ENCODE data around the gene SPAG4. TPM values are rescaled to one million over a fixed set of nuclear protein-coding genes. Genes with fewer than 3 reads are reported as not detected.

Gene SPAG4
- total RNA-seq, 1 donor from 2014 or later, result 1.9 TPM

DNA sequence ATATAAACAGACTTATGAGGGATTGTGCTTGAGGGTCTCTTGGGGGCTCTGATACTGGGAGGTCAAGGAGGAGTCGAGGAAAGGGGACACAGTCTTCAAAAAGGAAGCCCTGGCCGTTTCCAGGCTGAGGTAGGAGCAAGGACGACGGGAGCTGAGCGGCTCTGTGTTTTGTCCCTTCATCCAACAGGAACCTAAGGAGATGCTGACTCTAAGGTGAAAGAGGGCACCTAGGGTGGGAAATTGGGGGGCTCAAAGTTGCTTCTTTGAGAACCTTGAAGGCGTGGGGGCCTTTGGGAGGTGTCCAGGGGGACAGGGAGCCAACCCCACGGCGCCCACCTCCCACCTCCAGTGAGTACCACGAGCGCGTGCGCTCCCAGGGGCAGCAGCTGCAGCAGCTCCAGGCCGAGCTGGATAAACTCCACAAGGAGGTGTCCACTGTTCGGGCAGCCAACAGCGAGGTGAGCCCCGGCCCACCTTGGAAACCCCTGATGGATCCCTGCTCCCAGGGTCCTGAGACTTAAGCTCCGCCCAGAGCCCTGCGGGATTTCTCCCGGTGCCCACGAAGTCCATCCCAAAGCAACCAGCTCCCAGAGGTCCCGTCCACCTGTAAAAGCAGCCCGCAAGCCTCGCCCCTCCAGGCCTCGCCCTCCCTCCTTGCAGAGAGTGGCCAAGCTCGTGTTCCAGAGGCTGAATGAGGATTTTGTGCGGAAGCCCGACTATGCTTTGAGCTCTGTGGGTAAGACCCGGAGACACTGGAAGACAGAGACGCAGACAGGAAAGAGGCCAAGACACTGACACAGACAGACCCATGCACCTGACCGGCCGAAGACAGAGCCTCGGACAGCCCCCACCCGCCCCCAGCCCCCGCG lies 2.9 kb downstream of the SPAG4 start:
- Mint-ChIP-seq H3K4me1 (ENCODE audit: unreplicated experiment) (peaks cover 34% of the 10 kb centered on the region), H3K27me3 (ENCODE audit: unreplicated experiment) (no peaks in the 10 kb centered on the region), H3K4me3 (ENCODE audit: unreplicated experiment) (peak overlapping the region; percentile 75), H3K27ac (ENCODE audit: unreplicated experiment) (no peak overlapping the region), H3K9me3 (ENCODE audit: unreplicated experiment) (no peaks in the 10 kb centered on the region), H3K36me3 (ENCODE audit: unreplicated experiment) (peaks cover 3% of the 10 kb centered on the region)
- no peak for DNase-seq (ENCODE audit: extremely low spot score, unreplicated experiment)
- TF ChIP-seq, protein P1, sequence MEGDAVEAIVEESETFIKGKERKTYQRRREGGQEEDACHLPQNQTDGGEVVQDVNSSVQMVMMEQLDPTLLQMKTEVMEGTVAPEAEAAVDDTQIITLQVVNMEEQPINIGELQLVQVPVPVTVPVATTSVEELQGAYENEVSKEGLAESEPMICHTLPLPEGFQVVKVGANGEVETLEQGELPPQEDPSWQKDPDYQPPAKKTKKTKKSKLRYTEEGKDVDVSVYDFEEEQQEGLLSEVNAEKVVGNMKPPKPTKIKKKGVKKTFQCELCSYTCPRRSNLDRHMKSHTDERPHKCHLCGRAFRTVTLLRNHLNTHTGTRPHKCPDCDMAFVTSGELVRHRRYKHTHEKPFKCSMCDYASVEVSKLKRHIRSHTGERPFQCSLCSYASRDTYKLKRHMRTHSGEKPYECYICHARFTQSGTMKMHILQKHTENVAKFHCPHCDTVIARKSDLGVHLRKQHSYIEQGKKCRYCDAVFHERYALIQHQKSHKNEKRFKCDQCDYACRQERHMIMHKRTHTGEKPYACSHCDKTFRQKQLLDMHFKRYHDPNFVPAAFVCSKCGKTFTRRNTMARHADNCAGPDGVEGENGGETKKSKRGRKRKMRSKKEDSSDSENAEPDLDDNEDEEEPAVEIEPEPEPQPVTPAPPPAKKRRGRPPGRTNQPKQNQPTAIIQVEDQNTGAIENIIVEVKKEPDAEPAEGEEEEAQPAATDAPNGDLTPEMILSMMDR (IDR thresholded peaks at IDR 0.05), result no peak

DNA sequence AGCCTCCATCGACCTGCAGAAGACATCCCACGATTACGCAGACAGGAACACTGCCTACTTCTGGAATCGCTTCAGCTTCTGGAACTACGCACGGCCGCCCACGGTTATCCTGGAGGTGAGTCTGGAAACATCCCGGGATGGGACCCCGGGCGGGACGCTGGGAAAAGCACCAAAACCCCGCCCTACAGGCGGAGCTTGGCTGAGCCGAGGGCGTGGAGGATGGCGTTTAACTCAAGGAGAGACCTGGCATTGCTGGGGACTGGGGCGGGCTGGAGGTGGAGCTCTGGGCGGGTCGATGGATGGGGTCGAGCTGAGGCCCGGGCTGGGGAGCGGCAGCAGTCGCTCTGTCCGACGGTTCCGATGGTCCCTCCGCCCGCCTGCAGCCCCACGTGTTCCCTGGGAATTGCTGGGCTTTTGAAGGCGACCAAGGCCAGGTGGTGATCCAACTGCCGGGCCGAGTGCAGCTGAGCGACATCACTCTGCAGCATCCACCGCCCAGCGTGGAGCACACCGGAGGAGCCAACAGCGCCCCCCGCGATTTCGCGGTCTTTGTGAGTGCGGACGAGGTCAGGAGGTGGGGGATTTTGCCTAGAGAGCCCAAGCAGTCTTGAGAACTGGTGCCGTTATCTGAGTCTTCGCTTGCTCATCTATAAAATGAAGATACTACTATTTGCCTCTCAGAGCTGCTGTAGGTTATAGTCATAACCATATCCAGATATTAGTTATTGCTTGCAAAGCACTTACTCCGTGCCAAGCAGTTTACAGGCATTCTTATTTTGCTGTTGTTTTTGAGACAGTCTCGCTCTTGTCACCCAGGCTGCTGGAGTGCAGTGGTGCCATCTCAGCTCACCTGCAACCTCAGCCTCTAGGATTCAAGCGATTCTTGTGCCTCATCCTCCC lies 3.8 kb downstream of the SPAG4 start:
- Mint-ChIP-seq H3K27ac (ENCODE audit: unreplicated experiment) (no peak overlapping the region), H3K9me3 (ENCODE audit: unreplicated experiment) (no peaks in the 10 kb centered on the region), H3K4me3 (ENCODE audit: unreplicated experiment) (peak overlapping the region; percentile 75), H3K36me3 (ENCODE audit: unreplicated experiment) (peaks cover 3% of the 10 kb centered on the region), H3K27me3 (ENCODE audit: unreplicated experiment) (no peaks in the 10 kb centered on the region), H3K4me1 (ENCODE audit: unreplicated experiment) (peaks cover 34% of the 10 kb centered on the region)
- DNase-seq (ENCODE audit: extremely low spot score, unreplicated experiment), result no peak
- TF ChIP-seq, protein P1 (IDR thresholded peaks at IDR 0.05), result peak; percentile 45

DNA sequence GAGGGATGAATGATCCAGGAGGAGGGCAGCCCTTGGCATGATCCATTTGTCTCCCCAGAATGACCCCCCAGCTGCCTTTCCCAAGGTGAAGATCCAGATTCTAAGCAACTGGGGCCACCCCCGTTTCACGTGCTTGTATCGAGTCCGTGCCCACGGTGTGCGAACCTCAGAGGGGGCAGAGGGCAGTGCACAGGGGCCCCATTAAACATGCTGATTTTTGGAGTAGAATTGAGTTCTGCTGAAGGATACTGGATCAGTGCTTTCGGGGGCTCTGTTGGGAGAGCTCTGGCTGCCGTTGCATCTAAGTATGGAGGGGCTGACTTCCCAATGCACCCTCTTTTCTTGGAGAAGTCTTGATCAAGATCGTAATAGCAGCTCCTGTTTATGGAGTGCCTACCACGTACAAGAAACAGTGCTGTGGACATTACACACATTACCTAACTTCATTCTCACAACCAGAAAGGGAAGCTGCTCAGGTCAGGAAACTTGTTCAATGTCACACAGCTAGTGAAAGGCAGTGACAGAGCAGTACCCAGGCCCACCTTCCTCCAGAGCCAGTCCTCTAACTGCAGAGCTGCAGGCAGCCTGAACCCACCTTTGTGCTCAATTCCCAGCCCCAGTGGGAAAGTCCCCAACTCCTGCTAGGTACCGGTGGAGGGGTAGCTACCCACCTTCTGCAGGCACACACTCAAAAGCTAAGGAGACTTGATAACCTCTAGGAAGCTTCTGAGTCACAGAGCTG lies 5.4 kb downstream of the SPAG4 start:
- Mint-ChIP-seq H3K9me3 (ENCODE audit: unreplicated experiment) (no peaks in the 10 kb centered on the region), H3K4me3 (ENCODE audit: unreplicated experiment) (no peak overlapping the region), H3K36me3 (ENCODE audit: unreplicated experiment) (peaks cover 12% of the 10 kb centered on the region), H3K27ac (ENCODE audit: unreplicated experiment) (no peak overlapping the region), H3K4me1 (ENCODE audit: unreplicated experiment) (peaks cover 31% of the 10 kb centered on the region), H3K27me3 (ENCODE audit: unreplicated experiment) (no peaks in the 10 kb centered on the region)
- TF ChIP-seq, protein P1 (IDR thresholded peaks at IDR 0.05), result no peak
- no peak for DNase-seq (ENCODE audit: extremely low spot score, unreplicated experiment)

DNA sequence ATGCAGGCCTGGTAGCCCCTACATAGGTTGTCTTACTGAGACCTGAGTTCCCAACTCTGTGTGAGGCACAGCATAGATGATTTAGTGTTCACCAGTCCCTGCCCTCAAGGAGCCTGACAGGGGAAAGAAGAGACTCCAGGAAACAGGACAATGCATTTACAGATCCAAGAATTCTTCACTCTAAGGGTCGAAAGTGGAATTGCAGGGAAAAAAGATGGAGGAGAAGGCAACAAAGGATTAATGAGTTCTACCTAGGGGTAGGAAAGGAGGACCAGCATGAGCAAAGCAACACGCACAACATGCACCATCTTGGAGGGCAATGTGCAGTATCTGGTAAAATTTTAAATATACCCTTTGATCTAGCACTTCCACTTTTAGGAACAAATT lies 5.9 kb downstream of the SPAG4 start:
- no peak for DNase-seq (ENCODE audit: extremely low spot score, unreplicated experiment)

More for the DNA sequence above, 5.9 kb downstream of the SPAG4 start:
- TF ChIP-seq, protein P1 (IDR thresholded peaks at IDR 0.05), result no peak
- H3K27ac Mint-ChIP-seq (ENCODE audit: unreplicated experiment), result no peak overlapping the region
- H3K4me1 Mint-ChIP-seq (ENCODE audit: unreplicated experiment), result peaks cover 28% of the 10 kb centered on the region
- H3K4me3 Mint-ChIP-seq (ENCODE audit: unreplicated experiment), result no peak overlapping the region
- H3K36me3 Mint-ChIP-seq (ENCODE audit: unreplicated experiment), result peaks cover 16% of the 10 kb centered on the region
- H3K9me3 Mint-ChIP-seq (ENCODE audit: unreplicated experiment), result no peaks in the 10 kb centered on the region
- no peaks in the 10 kb centered on the region for H3K27me3 Mint-ChIP-seq (ENCODE audit: unreplicated experiment)

Measured in osteocyte (in vitro differentiated cells).